GM12874 (cell line): Measurements from ENCODE around the gene ABCG8.

ENCODE experiments used
- CTCF ChIP-seq: IDR thresholded peaks from 2 replicates; pipeline ENCODE4 v1.5.1; 2011; ENCODE audit warnings: low read depth, mild to moderate bottlenecking, control low read depth, low read length, moderate library complexity; ENCODE audit not compliant: insufficient read depth

Gene ABCG8

GRCh38 chr2:43825841-43826240, 12.9 kb upstream of the ABCG8 start:
- no peak for TF ChIP-seq CTCF

GRCh38 chr2:43826305-43827250, 12.2 kb upstream of the ABCG8 start:
- TF ChIP-seq CTCF: no peak

GRCh38 chr2:43831543-43832294, 7.1 kb upstream of the ABCG8 start:
- no peak for TF ChIP-seq CTCF

GRCh38 chr2:43832457-43832856, 6.3 kb upstream of the ABCG8 start:
- no peak for TF ChIP-seq CTCF

GRCh38 chr2:43837033-43837432, 1.7 kb upstream of the ABCG8 start:
- no peak for TF ChIP-seq CTCF

GRCh38 chr2:43837831-43838559, 776 bp upstream of the ABCG8 start:
- no peak for TF ChIP-seq CTCF
